Thymus (tissue), 11 donors: ENCODE measurements around the gene ILDR2. TPM values are rescaled to one million over a fixed set of nuclear protein-coding genes. Genes with fewer than 3 reads are reported as not detected.

Experiments used
- DNase-seq, 9 donors: peaks; one replicate each; pipeline ENCODE4 v3.0.0-alpha.2; 2013; ENCODE audit warnings: low spot score in 9 of 9, low read depth in 6 of 9, missing footprints in 1 of 9
- H3K27ac ChIP-seq, 2 donors: one replicate each; pipeline ENCODE4 v1.5.1; 2013; ENCODE audit warnings: control low read depth in 1 of 2, low read depth in 1 of 2, low read length in 1 of 2, mild to moderate bottlenecking in 1 of 2, moderate library complexity in 1 of 2
- H3K27me3 ChIP-seq, 2 donors: one replicate each; pipeline ENCODE4 v1.5.1; 2013; ENCODE audit warnings: low read length in 1 of 2; ENCODE audit not compliant: control insufficient read depth in 2 of 2, insufficient read depth in 1 of 2
- H3K36me3 ChIP-seq, 2 donors: one replicate each; pipeline ENCODE4 v1.5.1; 2013; ENCODE audit warnings: low read length in 1 of 2, mild to moderate bottlenecking in 1 of 2, moderate library complexity in 1 of 2; ENCODE audit not compliant: control insufficient read depth in 2 of 2, insufficient read depth in 2 of 2
- H3K4me1 ChIP-seq, 2 donors: one replicate each; pipeline ENCODE4 v1.5.1; 2013; ENCODE audit warnings: low read length in 2 of 2; ENCODE audit not compliant: control insufficient read depth in 2 of 2, insufficient read depth in 2 of 2
- H3K4me3 ChIP-seq, 2 donors: one replicate each; pipeline ENCODE4 v1.5.1; 2013; ENCODE audit warnings: low read length in 2 of 2, control low read depth in 1 of 2, mild to moderate bottlenecking in 1 of 2
- H3K9me3 ChIP-seq, 2 donors: one replicate each; pipeline ENCODE4 v1.5.1; 2013; ENCODE audit warnings: low read length in 1 of 2, mild to moderate bottlenecking in 1 of 2; ENCODE audit not compliant: control insufficient read depth in 2 of 2, insufficient read depth in 1 of 2
- WGBS: extraction: QIAGEN DNeasy Blood & Tissue Kit; methylation state at CpG from one replicate; pipeline ENCODE4 v1.1.7; 2013; 5-methylcytosine and 5-hydroxymethylcytosine counted together
- polyA plus RNA-seq: library from polyadenylated mRNA; stranded (reverse); fragments of 200-250 nt; gene quantifications from one replicate; pipeline ENCODE4 v1.2.3, GENCODE V29; 2013
- total RNA-seq: library from RNA; stranded (reverse); fragments of 120-200 nt; gene quantifications from one replicate; pipeline ENCODE4 v1.2.4, GENCODE V29; 2013
- donor health status: healthy.

The ILDR2 gene
- total and polyA plus RNA-seq, 2 donors = 0.46 to 0.90 TPM

DNA sequence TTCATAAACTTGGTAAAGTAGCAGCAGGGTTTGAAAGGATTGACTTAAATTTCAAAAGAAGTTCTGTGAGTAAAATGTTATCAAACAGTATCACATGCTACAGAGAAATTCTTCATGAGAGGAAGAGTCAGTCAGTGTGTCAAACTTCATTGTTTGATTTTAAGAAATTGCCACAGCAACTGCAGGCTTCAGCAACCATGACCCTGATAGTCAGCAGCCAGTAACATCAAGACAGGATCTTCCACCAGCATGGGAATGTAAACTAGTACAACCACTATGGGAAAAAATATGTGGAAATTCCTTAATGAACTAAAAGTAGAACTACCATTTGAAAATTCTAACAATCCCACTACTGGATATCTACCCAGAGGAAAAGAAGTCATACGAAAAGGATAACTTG lies 25.2 kb upstream of the ILDR2 start:
- no peak for DNase-seq
- H3K4me3 ChIP-seq = no peak overlapping the region
- 99% methylated on average over 1 of the region's 1 CpG for WGBS
- H3K36me3 ChIP-seq = no peaks in the 10 kb centered on the region
- no peaks in the 10 kb centered on the region for H3K27me3 ChIP-seq
- H3K27ac ChIP-seq = no peak overlapping the region
- H3K9me3 ChIP-seq = no peaks in the 10 kb centered on the region
- no peaks in the 10 kb centered on the region for H3K4me1 ChIP-seq

DNA sequence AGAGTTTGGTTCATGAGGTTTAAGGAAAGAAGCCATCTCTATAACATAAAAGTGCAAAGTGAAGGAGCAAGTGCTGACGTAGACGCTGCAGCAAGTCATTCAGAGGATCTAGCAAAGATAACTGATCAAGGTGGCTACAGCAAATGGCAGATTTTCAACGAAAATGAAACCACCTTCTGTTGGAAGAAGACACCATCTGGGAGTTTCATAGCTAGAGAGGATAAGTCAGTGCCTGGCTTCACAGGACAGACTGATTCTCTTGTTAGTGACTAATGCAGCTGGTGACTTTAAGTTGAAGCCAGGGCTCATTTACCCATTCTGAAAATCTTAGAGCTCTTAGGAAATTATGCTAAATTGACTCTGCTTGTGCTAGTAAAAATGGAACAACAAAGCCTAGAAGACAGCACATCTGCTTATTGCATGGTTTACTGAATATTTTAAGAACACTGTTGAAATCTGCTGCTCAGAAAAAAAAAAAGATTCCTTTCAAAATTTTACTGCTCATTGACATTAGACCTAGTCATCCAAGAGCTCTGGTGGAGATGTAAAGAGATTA lies 24.2 kb upstream of the ILDR2 start:
- H3K27ac ChIP-seq = no peak overlapping the region
- no peak overlapping the region for H3K4me3 ChIP-seq
- H3K9me3 ChIP-seq = no peaks in the 10 kb centered on the region
- 69% methylated on average over 3 of the region's 3 CpGs for WGBS
- H3K4me1 ChIP-seq = no peaks in the 10 kb centered on the region
- no peaks in the 10 kb centered on the region for H3K27me3 ChIP-seq
- peak in 1 of 9 donors; percentile 5 for DNase-seq
- H3K36me3 ChIP-seq = no peaks in the 10 kb centered on the region

DNA sequence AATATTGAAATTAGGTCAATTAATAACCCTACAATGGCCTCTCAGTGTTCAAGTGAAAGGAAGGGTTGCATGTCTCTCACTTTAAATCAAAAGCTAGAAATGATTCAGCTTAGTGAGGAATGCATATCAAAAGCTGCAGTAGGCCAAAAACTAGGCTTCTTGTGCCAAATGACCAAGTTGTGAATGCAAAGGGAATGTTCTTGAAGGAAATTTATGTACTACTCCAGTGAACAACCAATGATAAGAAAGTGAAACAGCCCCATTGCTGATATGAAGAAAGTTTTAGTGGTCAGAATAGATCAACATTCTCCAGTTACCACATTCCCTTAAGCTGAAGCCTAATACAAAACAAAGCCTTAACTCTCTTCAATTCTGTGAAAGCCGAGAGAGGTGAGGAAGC lies 23.7 kb upstream of the ILDR2 start:
- Histone ChIP-seq H3K4me1 (no peaks in the 10 kb centered on the region), H3K9me3 (no peaks in the 10 kb centered on the region), H3K27me3 (no peaks in the 10 kb centered on the region), H3K36me3 (no peaks in the 10 kb centered on the region), H3K4me3 (no peak overlapping the region), H3K27ac (no peak overlapping the region)
- 91% methylated on average over 1 of the region's 1 CpG for WGBS
- DNase-seq = no peak

DNA sequence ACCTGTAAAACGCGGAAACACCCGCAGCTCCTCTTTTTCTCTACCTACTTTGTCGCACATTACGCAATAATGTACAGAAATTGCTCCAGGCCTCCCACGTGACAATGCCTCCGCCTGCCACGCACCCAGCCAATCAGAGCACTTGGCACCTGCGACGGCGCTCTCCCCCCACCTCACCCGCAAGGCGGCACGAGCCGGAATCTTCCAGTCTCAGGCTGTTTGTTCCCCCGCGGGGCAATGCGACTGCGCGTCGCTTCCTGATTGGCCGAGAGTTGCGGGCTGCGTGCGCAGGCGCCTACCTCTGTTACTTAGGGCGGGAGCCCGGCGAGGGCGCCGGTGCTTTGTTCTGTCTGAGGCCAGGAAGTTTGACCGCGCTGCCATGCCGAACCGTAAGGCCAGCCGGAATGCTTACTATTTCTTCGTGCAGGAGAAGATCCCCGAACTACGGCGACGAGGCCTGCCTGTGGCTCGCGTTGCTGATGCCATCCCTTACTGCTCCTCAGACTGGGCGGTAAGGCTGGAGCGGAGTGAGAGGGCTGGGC lies 13.7 kb upstream of the ILDR2 start, which contains the start of gene MAEL:
Gene MAEL, plus strand, starts transcription at position 307 of the 542 bp plus-strand sequence. Its CDS starts 73 bp downstream, at position 380.
- H3K27me3 ChIP-seq = no peaks in the 10 kb centered on the region
- no peak for DNase-seq

DNA sequence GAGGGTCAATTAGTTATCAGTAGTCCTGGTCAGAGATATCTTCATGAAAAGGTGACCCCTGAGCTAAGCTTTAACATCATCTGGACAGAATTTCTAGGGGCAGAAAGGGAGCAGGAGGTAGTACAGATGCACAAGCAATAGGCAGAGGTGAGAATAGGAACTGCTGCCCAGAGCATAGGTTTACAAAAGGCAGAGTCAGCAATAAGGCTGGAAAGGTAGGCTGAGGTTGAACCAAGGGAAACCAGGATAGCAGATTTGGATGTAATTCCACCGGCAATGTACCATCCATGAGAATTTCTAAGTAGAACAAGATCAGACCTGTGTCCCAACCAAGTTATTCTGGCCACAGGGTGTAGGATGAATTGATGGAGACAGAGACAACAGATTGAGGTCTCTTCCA lies 6.2 kb upstream of the ILDR2 start:
- WGBS = 40% methylated on average over 1 of the region's 1 CpG
- no peak overlapping the region for H3K4me3 ChIP-seq

More for the DNA sequence above, 13.7 kb upstream of the ILDR2 start, which contains the start of gene MAEL:
- H3K9me3 ChIP-seq = peaks cover 1 to 5% of the 10 kb centered on the region in 2 donors
- no peaks in the 10 kb centered on the region for H3K4me1 ChIP-seq
- no peak within 1 kb of the TSS for H3K4me3 ChIP-seq
- 97% methylated on average over 45 of the region's 45 CpGs for whole genome bisulfite sequencing
- H3K27ac ChIP-seq = no peak within 1 kb of the TSS
- H3K36me3 ChIP-seq = no peaks in the 10 kb centered on the region

DNA sequence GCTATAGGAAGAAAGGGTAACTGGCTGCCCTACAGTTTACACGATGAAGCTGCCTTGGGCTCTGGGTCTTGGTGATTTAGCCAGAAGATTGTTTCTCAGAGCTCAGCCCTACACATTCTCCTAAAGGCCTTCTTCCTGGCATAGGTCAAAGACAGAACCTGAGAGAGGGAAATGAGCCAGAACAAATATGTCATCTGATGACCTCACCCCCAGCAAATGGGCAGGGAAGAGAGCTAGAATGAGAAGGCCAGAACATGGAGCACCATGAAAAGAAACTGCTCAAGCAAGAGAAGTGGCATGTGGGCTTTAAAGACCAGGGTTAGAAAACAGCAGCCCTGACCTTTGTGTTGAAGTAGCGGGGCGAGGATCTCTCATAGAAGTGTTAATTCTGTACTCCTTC lies 5.5 kb upstream of the ILDR2 start:
- 97% methylated on average over 3 of the region's 3 CpGs for WGBS
- DNase-seq = no peak
- Histone ChIP-seq H3K9me3 (no peaks in the 10 kb centered on the region), H3K27ac (no peak overlapping the region), H3K4me3 (no peak overlapping the region), H3K27me3 (peaks cover 0 to 15% of the 10 kb centered on the region in 2 donors), H3K4me1 (peaks cover 0 to under 1% of the 10 kb centered on the region in 2 donors), H3K36me3 (no peaks in the 10 kb centered on the region)

More for the DNA sequence above, 6.2 kb upstream of the ILDR2 start:
- Histone ChIP-seq H3K4me1 (no peaks in the 10 kb centered on the region), H3K27me3 (peaks cover 0 to 9% of the 10 kb centered on the region in 2 donors), H3K9me3 (no peaks in the 10 kb centered on the region), H3K36me3 (no peaks in the 10 kb centered on the region), H3K27ac (no peak overlapping the region)
- DNase-seq = no peak

DNA sequence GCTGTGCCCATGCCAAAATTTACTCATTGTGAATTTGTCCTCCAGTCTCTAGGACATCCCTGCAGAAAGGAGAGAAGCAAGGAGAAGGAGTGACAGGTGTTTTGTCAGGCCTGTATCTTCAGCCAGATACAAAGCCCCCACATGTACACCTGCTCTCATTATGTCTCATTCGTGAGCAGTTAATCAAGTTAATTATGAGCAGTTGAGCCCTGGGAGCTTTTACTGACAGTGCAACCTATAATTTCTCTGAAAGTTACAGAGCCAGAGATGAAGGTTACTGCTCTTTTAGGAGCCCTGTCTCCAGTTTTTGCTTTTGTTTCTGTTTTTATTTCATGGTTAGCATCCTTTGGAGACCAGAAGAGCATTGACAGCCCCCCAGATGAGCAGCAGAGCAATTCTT lies 5.0 kb upstream of the ILDR2 start:
- no peak for DNase-seq
- 93% methylated on average over 1 of the region's 1 CpG for WGBS

DNA sequence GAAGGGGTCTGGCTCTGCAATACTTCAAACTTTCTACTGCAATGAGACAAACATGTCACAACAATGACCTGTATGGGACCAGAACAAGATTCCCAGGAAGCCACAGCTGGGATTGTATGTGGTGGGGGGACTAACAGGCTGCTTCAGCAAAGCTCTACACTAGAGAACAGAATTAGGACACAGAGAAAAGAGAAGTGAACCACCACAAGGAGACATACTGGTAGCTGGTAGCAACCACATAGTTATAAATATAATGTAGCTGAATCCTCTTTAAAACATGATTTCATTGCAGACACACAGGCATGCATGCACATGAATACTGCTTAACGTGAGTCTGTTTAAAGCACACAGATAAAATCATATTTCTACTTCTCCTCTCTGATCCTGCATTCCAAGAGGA lies 3.5 kb upstream of the ILDR2 start:
- peaks cover 0 to 30% of the 10 kb centered on the region in 2 donors for H3K27me3 ChIP-seq
- H3K36me3 ChIP-seq = no peaks in the 10 kb centered on the region
- H3K9me3 ChIP-seq = no peaks in the 10 kb centered on the region
- WGBS = 56% methylated on average over 1 of the region's 1 CpG
- DNase-seq = no peak
- no peak overlapping the region for H3K4me3 ChIP-seq
- H3K27ac ChIP-seq = no peak overlapping the region
- peaks cover 7 to 14% of the 10 kb centered on the region in 2 donors for H3K4me1 ChIP-seq

More for the DNA sequence above, 5.0 kb upstream of the ILDR2 start:
- no peak overlapping the region for H3K27ac ChIP-seq
- H3K27me3 ChIP-seq = peaks cover 0 to 19% of the 10 kb centered on the region in 2 donors
- H3K4me1 ChIP-seq = peaks cover 0 to 3% of the 10 kb centered on the region in 2 donors
- no peak overlapping the region for H3K4me3 ChIP-seq
- no peaks in the 10 kb centered on the region for H3K9me3 ChIP-seq
- no peaks in the 10 kb centered on the region for H3K36me3 ChIP-seq

DNA sequence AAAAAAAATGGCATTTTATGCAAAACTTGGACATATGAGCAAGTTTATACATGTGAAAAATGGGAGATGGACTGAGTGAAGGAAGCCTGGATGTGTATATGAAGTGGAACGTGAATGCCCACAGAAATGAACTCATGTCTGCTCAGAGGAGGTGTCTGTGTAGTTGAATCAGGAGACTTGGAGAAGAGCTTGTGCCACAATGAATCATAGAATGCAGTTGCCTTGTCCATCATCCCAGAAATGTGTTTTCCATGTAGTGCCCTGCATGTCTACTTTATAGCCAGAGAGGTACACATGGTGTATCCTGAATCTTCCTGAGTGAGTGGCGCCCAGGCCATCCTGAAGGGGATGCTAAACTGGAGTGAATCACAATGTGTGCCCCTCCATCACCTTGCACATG lies 2.6 kb upstream of the ILDR2 start:
- no peak for DNase-seq
- H3K27me3 ChIP-seq = peaks cover 0 to 38% of the 10 kb centered on the region in 2 donors
- WGBS = 96% methylated on average over 2 of the region's 2 CpGs

More for the DNA sequence above, 2.6 kb upstream of the ILDR2 start:
- H3K36me3 ChIP-seq = no peaks in the 10 kb centered on the region
- no peaks in the 10 kb centered on the region for H3K9me3 ChIP-seq
- H3K4me3 ChIP-seq = no peak overlapping the region
- no peak overlapping the region for H3K27ac ChIP-seq
- H3K4me1 ChIP-seq = peaks cover 7 to 18% of the 10 kb centered on the region in 2 donors
